GM18909 (cell line): ENCODE data around the gene ISCA2.
"Not testable (repeated sequence)": the region's sequence is repeated elsewhere in the genome, so short reads cannot be mapped to it uniquely, and the experiment has no call there.

Source experiments
- ATAC-seq: cut with Tn5 transposase; IDR thresholded peaks from one replicate; pipeline ENCODE4 v1.9.1; 2021; ENCODE audit warnings: mild to moderate bottlenecking; ENCODE audit not compliant: unreplicated experiment, poor library complexity

Gene ISCA2, protein sequence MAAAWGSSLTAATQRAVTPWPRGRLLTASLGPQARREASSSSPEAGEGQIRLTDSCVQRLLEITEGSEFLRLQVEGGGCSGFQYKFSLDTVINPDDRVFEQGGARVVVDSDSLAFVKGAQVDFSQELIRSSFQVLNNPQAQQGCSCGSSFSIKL

GRCh38 chr14:74493343-74494261 lies at the start of gene ISCA2:
Gene ISCA2 (plus strand): TSS chr14:74493765. CDS start chr14:74493775, 10 bp downstream.
- ATAC-seq, result peak; percentile 90

DNA sequence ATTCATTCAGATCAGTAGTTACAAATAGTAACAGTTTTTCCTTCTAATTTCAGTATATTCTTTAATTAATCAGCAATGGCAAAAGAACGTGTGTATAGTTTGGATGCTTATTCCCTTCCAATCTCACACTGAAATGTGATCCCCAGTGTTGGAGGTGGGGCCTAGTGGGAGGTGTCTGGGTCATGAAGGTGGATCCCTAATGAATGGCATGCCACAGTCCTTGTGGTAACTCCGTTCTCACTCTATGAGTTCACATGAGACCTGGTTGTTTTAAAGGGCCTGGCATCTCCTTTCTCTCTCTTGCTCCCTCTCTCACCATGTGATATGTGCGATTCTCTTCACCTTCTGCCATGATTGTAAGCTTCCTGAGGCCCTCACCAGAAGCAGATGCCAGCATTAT lies 48.7 kb upstream of the ISCA2 start:
- no peak for ATAC-seq

- not testable (repeated sequence) for ATAC-seq
Measured at GRCh38 chr14:74454397-74454796, 39.2 kb upstream of the ISCA2 start.

DNA sequence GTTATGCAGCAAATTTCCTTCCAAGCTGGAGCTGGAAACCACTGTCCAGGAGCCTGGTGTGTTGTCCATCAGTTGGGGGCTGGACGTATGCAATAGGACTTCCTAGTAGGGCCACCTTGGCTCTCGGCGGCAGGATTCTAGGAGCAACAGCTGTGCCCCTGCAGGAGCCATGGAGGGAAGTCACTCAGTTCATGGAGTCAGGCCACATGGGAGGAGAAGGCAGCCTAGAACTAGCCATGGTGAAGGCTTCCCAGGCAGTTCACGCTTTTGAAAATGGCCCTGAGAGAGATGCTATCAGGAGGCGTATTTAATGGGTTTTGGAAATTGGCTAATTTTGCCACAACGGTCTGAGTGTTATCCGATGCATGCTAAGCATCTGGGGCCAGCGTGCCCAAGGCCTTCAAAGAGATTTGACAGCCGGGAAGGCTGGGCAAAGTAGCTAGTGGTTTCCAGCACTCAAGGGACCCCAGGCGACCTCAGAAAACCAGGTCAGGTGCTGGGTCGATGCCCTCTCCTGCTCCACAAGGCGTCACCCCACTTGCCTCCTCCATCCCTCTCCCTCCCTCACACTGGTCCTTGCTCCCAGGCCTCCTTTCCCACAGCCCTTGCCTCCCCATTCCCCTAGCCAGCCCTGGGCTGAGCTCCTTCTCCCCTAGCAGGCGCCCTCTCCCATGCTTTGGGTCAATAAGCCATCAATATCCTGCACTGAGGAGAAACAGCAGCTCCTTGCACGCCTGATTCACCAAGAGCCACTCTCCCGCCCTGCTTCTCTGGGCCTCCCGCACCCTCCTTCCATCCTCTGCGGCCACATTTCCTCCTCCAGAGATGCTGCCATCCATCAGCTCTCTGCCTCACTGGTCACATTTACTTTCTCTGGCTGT lies 36.6 kb upstream of the ISCA2 start:
- ATAC-seq, result no peak

DNA sequence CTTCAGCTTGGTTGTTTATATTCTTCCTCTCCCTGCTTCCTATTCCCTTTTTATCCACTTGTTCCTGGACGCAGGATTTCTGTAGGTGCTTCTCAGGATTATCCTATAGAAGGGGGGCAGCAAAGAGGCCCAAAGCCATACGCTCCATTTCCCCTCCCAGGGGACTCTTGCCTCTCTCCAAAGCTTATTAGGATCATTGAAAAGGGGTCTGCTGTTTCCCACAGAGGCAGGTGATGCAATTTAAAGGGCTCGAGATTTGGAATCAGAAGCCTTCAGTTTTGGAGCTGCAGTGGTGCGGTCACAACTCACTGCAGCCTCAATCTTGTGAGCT lies 36.0 kb upstream of the ISCA2 start:
- ATAC-seq, result no peak

DNA sequence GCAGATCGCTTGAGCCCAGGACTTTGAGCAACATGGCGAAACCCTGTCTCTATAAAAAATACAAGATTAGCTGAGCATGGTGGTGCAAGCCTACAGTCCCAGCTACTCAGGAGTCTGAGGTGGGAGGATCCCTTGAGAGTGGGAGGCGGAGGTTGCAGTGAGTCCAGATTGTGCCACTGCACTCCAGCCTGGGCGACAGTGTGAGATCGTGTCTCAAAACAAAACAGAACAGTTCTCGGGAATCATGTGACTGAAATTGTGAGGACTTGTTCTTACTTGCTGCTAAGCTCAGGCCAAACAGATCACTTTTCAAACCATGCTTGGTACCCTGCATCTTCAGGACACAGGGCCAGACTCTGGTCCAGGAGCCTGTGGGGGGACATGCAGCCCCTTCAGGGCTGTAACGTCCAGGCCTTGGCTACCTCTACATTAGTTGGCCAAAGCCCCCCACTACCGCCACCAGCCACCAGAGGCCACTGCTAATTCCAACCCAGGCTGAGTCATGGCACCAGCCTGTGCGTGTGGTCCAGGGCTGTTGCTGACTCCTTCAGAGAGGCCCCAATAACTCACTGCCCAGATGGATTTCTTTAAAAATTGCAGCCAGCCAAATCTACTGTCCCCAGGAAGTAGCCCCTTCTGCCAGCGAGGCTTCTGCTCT lies 34.1 kb upstream of the ISCA2 start:
- no peak for ATAC-seq

GRCh38 chr14:74459976-74460375 lies 33.6 kb upstream of the ISCA2 start:
- no peak for ATAC-seq

DNA sequence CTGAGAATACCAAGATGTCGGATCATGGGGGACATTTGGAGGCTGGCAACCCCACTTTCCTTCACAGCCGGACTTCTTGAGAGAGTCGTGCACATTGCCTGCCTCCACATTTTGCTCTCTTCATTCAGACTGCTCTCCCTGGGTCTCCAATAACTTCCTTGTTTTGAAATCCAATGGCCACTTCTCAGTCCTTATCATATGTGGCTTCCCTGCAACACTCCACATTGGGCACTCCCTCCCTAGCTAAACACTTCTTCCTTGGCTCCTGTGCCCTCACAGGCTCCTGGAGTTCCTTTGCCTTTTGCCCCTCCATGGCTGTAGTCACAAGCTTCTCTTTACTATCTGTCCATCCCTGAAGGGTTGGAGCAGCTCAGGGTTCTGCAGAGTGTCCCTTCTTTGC lies 30.6 kb upstream of the ISCA2 start:
- no peak for ATAC-seq

DNA sequence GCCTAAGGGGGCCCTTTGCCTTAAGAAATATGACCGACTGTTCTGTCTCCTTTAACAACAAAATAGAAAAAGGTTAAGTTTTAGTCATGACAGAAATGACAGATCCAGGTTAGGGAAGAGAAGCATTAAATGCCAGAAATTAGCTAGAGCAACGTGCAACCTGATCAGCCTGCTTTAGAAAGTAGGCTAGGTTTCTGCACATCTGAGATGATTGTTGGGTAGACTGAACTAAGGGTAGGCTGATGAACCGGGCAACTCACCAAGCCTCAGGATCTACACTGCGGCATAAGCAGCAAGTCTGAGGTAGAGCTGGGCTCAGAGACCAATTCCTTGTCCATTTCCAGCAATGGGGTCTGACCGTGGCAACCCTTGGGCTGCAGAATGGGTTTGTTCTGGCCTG lies 29.9 kb upstream of the ISCA2 start:
- no peak for ATAC-seq

DNA sequence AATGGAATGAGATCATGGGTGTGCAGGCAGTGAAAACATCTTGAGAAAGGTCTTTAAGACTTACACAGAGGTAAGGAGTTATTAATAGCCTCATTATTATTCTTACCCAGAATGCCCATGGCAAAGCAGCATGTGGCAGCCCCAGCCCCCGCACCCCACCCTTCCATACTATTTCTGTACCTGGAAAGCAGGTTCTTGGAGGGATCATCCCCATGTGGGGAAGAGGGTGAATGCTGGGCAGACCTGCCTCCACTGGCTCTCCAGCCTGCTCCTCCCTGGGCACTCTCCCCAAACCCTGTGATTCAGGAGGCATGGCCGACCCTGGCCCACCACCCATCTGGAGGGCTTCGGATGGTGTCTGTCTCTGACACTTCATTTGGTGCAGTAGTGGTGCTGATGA lies 28.8 kb upstream of the ISCA2 start:
- ATAC-seq, result no peak

- no peak for ATAC-seq
Measured at GRCh38 chr14:74465335-74465734, 28.2 kb upstream of the ISCA2 start.

DNA sequence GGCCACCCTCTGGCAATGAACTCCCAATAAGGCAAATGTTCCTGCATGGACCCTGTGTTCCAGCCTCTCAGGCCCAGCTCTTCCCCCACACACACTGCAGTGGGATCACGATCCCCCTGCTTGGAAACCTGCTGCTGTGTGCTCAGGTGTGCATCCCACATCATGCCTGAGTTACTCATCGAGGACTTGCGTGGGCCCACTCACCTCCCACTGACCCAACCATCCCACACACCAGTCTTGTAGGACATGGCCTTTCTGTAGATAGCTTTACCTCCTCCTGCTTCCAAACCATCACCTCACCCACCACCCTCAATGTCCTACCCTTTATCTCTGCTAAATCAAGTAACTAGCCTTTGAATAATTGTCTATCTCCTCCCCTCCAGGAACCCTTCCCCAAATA lies 25.1 kb upstream of the ISCA2 start:
- no peak for ATAC-seq

- ATAC-seq, result no peak
Measured at GRCh38 chr14:74469548-74470518, 23.7 kb upstream of the ISCA2 start.

DNA sequence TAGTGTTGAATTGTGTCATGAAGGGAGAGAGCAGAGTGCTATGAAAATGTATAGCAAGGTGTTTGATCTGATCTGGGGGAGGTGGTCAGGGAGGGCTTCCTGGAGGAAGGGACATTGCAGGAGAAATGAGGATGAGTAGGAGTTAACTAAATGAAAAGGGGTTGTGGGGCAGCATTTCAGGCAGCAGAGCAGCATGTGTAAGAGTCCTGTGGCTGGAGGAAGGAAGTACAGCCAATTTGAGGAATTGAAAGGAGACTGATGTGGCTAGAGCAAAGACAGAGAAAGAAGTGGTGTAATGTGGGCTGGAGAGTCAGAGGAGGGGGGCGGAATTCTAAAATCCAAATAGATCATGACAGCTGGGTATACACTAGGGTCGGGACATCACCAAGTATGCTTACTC lies 21.0 kb upstream of the ISCA2 start:
- no peak for ATAC-seq

DNA sequence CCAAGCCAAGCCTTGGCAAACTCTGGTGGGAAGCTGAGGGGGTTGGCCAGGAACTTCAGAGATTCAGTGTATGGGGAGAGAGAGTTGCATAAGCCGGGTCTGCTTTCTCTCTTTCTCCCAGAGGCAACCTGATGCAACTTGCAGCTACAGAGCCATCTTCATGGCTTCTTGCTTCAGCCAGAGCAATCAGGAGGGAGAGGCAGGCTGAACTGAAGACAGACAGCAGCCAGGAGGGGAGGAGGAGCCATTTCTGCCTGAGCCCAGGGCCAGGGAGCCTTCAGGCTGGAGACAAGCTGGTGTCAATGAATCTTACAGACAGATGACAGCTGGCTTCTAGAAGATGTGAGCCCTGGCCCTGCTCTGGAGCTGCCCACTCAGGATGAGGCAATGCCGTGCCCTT lies 19.2 kb upstream of the ISCA2 start:
- ATAC-seq, result no peak

GRCh38 chr14:74475678-74476077 lies 17.9 kb upstream of the ISCA2 start:
- no peak for ATAC-seq

- no peak for ATAC-seq
Measured at GRCh38 chr14:74476107-74476506, 17.5 kb upstream of the ISCA2 start.

DNA sequence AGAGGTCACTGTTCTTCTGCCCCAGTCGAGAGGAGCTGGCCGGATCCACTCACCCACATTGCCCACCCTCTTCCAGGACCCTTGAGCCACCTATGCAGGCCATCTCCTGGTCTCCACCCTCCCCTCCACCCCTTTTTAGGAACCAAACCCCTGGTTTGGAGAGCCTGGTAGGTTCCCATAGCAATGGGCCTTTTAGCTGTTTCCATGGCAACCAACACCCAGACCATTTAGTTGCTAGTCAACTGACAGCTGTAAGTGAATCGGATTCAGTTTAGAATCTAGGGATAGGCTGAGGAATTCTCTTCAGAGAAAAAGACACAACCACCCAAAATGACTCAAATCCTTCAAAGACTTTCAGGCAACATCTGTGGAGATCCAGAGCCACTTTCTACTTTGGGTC lies 17.0 kb upstream of the ISCA2 start:
- ATAC-seq, result no peak

DNA sequence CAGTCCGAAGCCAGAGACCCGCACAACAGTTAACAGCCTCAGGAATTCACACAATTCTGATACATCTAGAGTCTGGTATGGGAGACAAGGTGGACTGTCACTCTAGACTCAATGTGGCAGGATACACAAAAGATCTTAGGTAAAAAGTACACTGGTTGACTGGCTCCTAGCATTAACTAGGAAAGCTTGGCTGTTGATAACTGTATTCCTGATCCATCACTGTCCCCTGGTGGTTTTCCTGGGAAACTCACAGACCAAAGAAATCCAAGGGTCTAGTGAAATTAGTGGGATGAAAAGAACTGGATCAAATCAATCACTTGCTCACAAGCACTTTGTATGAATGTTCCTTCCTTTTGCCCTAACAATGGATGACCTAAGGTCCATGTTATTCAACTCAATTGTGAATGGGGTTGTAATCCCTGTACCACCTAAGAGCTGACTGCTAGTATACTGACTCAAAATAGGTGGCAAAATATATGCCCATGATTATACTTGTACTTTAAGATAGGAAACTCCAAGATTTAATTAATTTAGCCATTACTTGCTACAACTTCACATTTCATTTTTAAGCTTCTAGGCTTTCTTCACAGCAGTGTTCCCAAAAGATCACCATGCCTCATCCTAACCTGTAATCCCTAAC lies 14.4 kb upstream of the ISCA2 start:
- ATAC-seq, result no peak
